Transverse colon (tissue), 3 donors: ENCODE measurements around the gene MUC4.

Source experiments
- POLR2A ChIP-seq: fragments of 450-650 bp; IDR thresholded peaks from one replicate; pipeline ENCODE4 v1.6.1; 2016; ENCODE audit warnings: antibody characterized with exemption, mild to moderate bottlenecking, moderate library complexity
- TF ChIP-seq, protein P1 (sequence below), 5 experiments: fragments of 200-600 bp in 3 of 5; fragments of 450-650 bp in 2 of 5; sonication (generic) in 3 of 5; IDR thresholded peaks; 1 replicate in 2 of 5; 2 replicates in 3 of 5; pipeline ENCODE4 v1.5.1; 2016 to 2017; ENCODE audit warnings: antibody characterized with exemption in 5 of 5, inconsistent platforms in 3 of 5, mild to moderate bottlenecking in 2 of 5, moderate library complexity in 1 of 5

DNA sequence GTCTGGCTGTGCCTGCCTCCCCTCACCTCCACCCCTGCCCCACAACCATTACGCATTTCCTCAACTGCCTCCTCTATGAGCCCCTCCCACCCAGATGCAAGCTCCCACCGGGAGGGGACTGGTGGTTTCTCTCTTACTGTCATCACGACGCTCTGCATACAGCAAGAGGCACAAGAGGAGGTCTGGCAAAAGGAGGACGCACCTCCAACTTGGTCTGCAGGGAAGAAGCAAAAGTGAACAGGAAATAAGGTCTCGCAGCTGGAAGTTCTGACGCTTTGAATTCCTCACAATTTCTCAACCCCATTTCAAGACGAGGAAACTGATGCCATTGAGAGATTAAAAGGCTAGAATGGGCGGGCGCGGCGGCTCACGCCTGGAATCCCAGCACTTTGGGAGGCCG lies 42.3 kb upstream of the MUC4 start:
- TF ChIP-seq, protein P1, sequence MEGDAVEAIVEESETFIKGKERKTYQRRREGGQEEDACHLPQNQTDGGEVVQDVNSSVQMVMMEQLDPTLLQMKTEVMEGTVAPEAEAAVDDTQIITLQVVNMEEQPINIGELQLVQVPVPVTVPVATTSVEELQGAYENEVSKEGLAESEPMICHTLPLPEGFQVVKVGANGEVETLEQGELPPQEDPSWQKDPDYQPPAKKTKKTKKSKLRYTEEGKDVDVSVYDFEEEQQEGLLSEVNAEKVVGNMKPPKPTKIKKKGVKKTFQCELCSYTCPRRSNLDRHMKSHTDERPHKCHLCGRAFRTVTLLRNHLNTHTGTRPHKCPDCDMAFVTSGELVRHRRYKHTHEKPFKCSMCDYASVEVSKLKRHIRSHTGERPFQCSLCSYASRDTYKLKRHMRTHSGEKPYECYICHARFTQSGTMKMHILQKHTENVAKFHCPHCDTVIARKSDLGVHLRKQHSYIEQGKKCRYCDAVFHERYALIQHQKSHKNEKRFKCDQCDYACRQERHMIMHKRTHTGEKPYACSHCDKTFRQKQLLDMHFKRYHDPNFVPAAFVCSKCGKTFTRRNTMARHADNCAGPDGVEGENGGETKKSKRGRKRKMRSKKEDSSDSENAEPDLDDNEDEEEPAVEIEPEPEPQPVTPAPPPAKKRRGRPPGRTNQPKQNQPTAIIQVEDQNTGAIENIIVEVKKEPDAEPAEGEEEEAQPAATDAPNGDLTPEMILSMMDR (IDR thresholded peaks at IDR 0.05) = no peak
- no peak for TF ChIP-seq POLR2A
